Stimulated activated naive CD4-positive, alpha-beta T cell treated with Interleukin-2 at 50 U/mL for 16 hours (primary cell): ENCODE results near the gene ENG.
"Not testable (repeated sequence)": the region's sequence is repeated elsewhere in the genome, so short reads cannot be mapped to it uniquely, and the experiment has no call there.

Experiments
- DNase-seq: peaks from one replicate; lab custom pipeline; 2025; lab: John Stamatoyannopoulos, UW

ENG gene

GRCh38 chr9:127878001-127878651 is 23.7 kb upstream of the ENG start:
- no peak for DNase-seq

- DNase-seq, result no peak
These were observed 23.1 kb upstream of the ENG start, which contains the start of gene AK1 for GRCh38 chr9:127877566-127877998. TSS of gene AK1 (minus strand) at chr9:127877675. CDS start at chr9:127874617, 3,058 bp downstream.

GRCh38 chr9:127876764-127877562 is 22.5 kb upstream of the ENG start:
- no peak for DNase-seq

- DNase-seq, result no peak
These were observed 21.7 kb upstream of the ENG start for GRCh38 chr9:127876026-127876763.

GRCh38 chr9:127875306-127875966 is 21.0 kb upstream of the ENG start:
- DNase-seq, result no peak

GRCh38 chr9:127874301-127875221 is 20.1 kb upstream of the ENG start:
- DNase-seq, result no peak

GRCh38 chr9:127873886-127874285 is 19.4 kb upstream of the ENG start:
- no peak for DNase-seq

GRCh38 chr9:127873223-127873691 is 18.8 kb upstream of the ENG start:
- DNase-seq, result no peak

- no peak for DNase-seq
These were observed 18.1 kb upstream of the ENG start for GRCh38 chr9:127872369-127873222.

- no peak for DNase-seq
These were observed 17.1 kb upstream of the ENG start for GRCh38 chr9:127871531-127871930.

- DNase-seq, result no peak
These were observed 16.4 kb upstream of the ENG start for GRCh38 chr9:127870887-127871286.

GRCh38 chr9:127870153-127870491 is 15.7 kb upstream of the ENG start:
- not testable (repeated sequence) for DNase-seq

- DNase-seq, result peak; percentile 73
These were observed 15.1 kb upstream of the ENG start for GRCh38 chr9:127869310-127870152.

- no peak for DNase-seq
These were observed 13.9 kb upstream of the ENG start for GRCh38 chr9:127868278-127868902.

- no peak for DNase-seq
These were observed 13.2 kb upstream of the ENG start for GRCh38 chr9:127867356-127868277.

GRCh38 chr9:127866535-127866934 is 12.1 kb upstream of the ENG start:
- DNase-seq, result no peak

- DNase-seq, result no peak
These were observed 11.4 kb upstream of the ENG start for GRCh38 chr9:127865645-127866464.
